ENCODE measurements around the gene SH3BP5L. TPM values are rescaled to one million over a fixed set of nuclear protein-coding genes. Genes with fewer than 3 reads are reported as not detected.
"Not testable (repeated sequence)": the region's sequence is repeated elsewhere in the genome, so short reads cannot be mapped to it uniquely, and the experiment has no call there.

The SH3BP5L gene
- total RNA-seq, 1 experiment from 2014 or later = 14.9 TPM

DNA sequence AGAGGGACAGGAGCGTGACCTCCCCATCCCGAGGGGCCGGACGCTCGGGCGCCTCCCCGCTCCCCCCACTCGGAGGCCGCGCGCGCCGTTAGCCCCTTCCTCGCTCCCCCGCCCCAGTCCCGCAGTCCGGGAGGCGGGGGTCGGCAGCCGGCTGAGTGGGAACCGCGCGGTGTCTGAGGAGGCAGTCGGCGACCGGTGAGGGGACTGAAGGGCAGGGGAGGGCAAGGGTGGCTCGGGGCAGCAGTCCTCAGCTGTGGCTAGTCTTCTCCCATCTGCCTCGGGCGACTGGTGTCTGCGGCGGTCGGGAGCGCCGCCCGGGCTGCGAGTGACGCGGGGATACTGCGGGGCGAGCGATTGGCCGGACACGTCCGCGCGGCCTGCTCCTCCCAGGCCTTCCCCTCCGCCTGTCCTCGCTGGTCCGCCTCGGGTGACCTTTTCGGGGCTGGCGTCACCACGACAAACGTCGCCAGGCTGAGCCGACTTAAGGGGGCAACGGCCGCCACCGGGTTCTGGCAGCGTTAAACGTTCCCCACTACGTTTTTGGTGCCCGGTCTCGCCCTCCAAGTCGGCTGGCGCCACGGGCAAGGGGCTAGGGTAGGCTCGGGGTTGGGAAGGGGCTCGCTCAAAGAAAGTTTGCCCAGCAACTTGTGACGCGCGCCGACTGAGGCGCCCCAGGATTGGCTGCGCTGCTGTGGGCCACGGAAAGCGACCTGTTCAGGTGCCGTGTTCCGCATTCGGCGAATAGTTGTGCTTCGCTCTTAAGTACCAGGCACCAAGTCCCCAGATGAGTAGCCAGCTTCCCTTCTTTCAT, 12.8 kb upstream of the SH3BP5L start:
- DNase-seq (ENCODE audit: low read depth, low spot score) = peak; percentile 85
- in situ Hi-C loops (cut with HindIII; ENCODE audit: low pct_unique_long_range_greater_than_20kb, low sequenced_read_pairs) = no loop called here

DNA sequence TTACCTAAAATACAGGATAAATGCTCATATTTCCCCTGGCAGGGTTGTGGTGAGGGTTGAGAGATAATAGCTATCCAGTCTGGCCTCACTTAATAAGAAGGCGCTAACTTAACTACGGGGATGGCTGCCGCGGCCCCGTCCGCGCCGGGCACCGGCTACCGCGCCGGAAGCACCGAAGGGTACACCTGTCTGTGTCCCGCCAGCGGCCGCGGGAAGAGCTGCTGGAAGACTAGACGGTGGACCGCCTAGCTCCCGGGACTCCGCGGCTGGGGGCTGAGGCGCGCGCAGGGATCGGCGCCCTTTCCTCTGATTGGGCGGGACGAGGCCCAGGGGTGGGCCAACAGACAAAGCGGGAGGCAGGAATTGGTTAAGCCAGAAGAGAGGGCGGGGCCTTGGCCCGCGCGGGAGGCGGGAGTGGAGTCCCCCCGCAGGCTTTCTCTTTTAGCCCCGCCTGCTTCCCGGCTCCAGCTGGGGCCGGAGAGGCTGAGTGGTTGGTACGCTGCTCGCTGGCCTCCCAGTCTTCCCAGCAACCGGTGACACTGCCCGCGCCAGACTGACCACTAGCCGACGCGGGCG, 12.2 kb upstream of the SH3BP5L start, which contains the start of gene ZNF672:
ZNF672 (plus strand) TSS at position 444 of the 576 bp plus-strand sequence. CDS start 9,051 bp downstream, outside the sequence.
- peak; percentile 98 for DNase-seq (ENCODE audit: low read depth, low spot score)
- in situ Hi-C loops (cut with HindIII; ENCODE audit: low pct_unique_long_range_greater_than_20kb, low sequenced_read_pairs) = no loop called here

DNA sequence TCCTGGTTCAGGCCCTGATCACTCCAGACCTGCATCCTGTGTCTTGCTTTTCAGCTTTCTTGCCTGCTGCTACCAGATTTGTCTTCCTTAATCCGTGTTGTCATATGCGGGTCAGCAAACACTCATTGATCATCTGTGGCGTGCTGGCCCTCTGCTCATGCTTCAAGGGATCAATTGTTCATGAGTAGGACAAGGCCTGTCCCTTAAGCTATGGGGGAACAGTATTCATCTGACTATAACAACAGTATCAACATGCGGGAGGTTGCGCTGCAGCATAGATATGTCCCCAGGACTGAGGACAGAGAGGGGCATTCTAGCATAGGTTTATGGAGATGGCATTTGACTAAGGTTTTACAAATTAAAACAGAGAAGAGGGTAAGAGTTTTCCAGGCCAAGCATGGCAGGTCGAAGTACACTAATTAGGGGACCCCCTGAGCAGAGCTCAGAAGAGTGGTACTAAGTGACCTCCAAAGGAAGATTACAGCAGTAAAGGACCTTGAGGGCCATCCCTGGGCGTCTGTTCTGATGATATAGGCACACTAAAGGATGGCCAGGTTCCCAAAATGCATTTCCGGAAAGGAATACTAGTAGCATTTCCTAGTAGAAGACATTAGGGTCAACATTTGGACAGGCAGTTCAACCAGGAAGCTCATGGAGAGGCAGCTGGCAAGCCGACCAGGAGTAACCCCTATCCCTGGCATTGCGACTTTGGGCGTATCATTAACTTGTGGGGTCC, 11.5 kb upstream of the SH3BP5L start:
- in situ Hi-C loops (cut with HindIII; ENCODE audit: low pct_unique_long_range_greater_than_20kb, low sequenced_read_pairs) = no loop called here
- no peak for DNase-seq (ENCODE audit: low read depth, low spot score)

DNA sequence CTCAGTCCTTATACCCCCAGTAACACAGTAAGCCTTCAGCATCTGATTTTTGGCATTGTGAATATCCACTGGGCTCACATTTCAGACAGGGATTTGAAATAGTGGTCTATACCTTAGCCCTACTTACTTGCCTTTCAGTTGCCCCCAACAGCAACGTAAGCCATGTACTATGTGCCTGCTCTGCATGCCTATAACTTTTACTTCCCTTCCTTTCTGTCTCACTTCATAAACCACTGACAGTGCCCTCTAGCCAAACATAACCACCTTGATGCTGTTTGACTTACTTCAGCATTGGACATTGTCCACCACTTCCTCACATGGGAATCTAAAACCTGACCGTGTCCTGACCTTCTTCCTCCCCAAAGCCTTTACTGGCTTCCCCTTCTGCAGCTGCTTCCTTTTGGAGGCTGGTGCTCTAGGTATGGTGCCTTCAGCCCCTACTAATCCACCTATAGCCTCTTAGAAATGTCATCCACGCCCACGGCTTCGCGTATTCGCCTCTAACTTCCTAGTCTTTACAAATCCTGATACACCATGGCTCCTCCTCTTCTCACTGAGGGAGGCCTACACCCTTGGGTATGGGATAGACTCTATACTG, 8.7 kb upstream of the SH3BP5L start:
- in situ Hi-C loops (cut with HindIII; ENCODE audit: low pct_unique_long_range_greater_than_20kb, low sequenced_read_pairs) = no loop called here
- DNase-seq (ENCODE audit: low read depth, low spot score) = no peak

DNA sequence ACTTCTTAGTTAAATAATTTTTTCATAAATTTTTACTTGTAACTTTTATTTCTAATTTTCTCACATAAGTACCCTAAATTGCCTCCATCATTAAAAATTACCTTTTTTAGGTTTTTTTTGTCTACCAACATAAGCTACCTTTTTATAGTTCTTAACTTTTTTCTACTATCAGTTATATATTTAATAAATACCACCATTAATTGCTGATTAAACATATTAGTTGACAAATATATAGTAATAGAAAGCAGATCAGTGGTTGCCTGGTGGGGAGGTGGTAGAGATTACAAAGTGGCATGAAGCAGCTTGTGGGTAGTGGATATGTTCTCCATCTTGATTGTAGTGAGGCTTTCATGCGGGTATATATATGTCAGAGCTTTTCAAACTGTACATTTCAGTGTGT, 6.1 kb upstream of the SH3BP5L start:
- in situ Hi-C loops (cut with HindIII; ENCODE audit: low pct_unique_long_range_greater_than_20kb, low sequenced_read_pairs) = no loop called here

DNA sequence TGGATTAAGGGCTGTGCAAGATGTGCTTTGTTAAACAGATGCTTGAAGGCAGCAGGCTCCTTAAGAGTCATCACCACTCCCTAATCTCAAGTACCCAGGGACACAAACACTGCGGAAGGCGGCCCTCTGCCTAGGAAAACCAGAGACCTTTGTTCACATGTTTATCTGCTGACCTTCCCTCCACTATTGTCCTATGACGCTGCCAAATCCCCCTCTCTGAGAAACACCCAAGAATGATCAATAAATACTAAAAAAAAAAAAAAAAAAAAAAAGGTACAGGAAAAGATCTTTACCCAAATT, 5.0 kb upstream of the SH3BP5L start:
- in situ Hi-C loops (cut with HindIII; ENCODE audit: low pct_unique_long_range_greater_than_20kb, low sequenced_read_pairs); DNase-seq (ENCODE audit: low read depth, low spot score): not testable (repeated sequence)

More for the DNA sequence above, 6.1 kb upstream of the SH3BP5L start:
- no peak for DNase-seq (ENCODE audit: low read depth, low spot score)

DNA sequence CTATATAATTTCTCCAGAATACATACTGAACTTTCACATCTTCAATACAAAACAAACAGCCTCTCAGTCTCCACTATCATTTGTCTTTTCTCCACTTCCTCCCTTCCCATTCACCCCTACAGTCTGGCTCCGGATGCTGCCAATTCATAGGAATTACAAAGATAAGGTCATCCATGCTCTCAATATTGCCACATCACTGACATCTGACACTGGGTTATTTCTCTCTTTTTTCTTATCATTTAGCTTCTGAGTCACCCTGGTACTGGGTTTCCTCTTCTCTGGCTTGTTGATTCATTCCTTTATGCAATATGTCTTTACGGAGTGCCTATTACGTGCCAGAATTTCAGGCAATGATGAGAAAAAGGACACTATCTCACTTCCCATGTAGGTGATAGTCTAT, 3.1 kb upstream of the SH3BP5L start:
- in situ Hi-C loops (cut with HindIII; ENCODE audit: low pct_unique_long_range_greater_than_20kb, low sequenced_read_pairs) = no loop called here
- peak; percentile 71 for DNase-seq (ENCODE audit: low read depth, low spot score)

DNA sequence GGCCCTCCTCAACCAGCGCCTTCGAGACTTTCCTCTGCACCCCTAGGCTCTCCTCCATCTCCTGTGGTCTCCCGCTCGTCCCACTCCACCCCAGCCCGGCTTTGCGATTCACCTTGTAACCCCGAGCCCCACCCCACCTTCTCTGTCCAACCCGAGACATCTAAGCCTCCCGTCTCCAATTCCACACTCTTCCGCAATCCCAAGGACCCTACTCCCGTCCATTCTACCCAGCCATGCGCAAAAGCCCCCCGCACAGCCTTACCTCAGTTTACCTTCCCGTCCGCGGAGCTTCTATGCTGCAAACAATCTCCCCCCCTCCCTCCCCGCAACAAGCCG, 174 bp downstream of the SH3BP5L start:
- in situ Hi-C loops (cut with HindIII; ENCODE audit: low pct_unique_long_range_greater_than_20kb, low sequenced_read_pairs) = no loop called here
- DNase-seq (ENCODE audit: low read depth, low spot score) = no peak

DNA sequence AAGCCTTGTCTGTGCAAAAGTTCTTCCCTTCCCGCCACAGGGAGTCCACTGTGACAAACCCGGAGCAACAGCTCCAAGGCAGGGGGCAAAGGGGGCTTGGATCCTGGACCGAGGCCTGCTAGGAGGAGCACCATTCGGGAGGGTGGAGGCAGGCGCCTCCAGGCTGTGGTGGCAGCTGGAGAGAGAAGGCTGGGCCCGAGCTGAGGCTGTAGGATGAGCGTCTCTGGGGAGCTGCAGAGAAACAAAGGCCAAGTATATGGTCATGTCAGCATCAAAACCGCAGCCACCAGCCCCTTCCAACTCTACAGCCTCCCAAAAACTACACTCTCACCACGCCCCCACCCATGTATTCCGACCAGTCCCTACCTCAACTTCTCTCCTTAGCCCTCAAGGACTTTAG, 579 bp downstream of the SH3BP5L start:
- in situ Hi-C loops (cut with HindIII; ENCODE audit: low pct_unique_long_range_greater_than_20kb, low sequenced_read_pairs) = no loop called here

DNA sequence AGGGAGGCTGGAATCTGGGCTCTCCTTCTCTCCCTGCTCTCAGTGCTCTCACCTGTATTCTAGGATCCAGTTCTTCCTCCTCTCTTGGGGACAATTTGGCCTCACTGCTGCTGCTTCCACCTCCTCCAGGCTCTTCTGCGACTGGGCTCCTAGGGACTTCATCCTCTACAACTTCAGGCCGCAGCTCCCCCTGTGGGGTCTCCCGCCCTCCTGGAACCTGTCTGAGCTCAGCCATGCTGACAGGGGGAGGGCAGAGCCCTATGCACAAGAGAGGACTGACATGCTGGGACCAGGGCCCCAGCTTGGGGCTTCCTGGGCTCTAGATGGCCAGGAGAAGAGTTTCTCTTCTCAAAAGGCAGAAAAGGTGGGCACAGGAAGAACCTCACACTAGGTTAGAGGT, 1.0 kb downstream of the SH3BP5L start:
- no peak for DNase-seq (ENCODE audit: low read depth, low spot score)
- in situ Hi-C loops (cut with HindIII; ENCODE audit: low pct_unique_long_range_greater_than_20kb, low sequenced_read_pairs) = no loop called here

More for the DNA sequence above, 579 bp downstream of the SH3BP5L start:
- peak; percentile 44 for DNase-seq (ENCODE audit: low read depth, low spot score)

DNA sequence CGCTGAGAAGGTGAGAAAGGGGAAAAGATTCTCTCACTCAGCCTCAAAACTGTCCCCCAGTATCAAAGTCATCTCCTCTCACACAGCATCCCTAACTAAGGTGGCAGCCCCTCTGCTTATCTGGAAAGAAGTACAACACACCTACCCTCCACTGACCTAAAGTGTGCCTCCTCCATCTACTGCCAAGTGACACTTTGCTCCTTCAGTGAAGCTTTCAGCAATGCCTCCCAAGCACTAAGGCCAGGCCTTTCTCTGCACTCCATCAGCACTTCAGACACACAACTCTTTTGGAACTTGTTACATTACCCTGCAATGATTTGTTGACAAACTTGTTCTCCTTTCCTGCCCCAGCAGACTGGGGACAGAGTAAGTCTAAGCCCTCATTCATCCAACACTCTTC, 1.4 kb downstream of the SH3BP5L start:
- in situ Hi-C loops (cut with HindIII; ENCODE audit: low pct_unique_long_range_greater_than_20kb, low sequenced_read_pairs) = no loop called here
- DNase-seq (ENCODE audit: low read depth, low spot score) = no peak

DNA sequence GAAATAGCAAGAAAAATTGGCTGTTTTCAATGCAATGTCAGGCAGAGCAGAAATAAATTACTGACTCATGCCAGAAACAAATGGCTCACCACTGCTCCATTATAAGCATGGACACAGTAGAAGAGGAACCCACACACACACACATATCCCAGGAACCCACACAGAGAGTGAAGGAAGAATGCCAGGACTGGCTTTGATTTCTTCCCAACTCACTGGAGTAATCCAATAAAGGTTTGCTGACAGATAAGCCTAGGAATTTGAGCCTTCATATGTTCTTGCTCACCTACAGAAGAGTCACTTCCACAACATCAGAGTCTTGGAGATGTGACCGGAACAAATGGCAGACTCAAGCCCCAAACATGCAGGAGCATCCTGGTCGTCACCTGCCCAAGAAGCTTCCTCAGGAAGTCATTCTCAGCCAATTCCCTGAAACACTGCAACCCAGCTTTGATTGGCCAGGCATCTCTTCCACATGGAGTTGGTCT, 2.2 kb downstream of the SH3BP5L start:
- in situ Hi-C loops (cut with HindIII; ENCODE audit: low pct_unique_long_range_greater_than_20kb, low sequenced_read_pairs) = no loop called here
- DNase-seq (ENCODE audit: low read depth, low spot score) = no peak

DNA sequence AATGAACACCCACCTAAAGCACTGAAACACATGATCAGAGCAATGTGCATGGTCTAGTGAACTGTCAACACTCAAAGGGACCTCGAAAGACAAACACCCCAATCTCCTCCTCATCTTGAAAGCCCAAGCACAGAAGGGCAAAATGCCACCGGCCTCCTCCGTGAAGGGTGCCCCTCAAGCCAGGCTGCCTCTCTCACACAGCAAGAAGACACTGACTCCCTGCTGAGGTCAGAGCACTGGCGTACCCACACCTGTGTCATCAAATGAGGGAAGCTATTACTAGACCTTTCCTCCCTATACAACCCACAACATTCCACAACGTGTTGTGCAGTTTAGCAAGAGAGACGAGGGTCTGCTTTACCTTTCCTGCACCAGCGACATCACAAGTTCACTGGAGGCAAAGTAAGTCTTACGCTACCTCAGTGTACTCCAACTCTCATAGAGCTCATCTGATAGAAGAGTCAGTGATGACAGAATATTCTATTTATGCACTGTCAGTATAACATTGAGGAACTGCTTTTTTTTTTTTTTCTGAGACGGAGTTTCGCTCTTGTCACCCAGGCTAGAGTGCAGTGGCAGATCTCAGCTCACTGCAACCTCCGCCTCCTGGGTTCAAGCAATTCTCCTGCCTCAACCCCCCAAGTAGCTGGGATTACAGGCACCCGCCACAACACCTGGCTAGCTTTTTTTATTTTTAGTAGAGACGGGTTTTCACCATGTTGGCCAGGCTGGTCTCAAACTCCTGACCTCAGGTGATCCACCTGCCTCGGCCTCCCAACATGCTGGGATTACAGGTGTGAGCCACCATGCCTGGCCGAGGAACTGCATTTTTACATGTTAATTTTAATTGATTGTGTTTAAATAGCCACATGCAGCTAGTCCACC, 3.3 kb downstream of the SH3BP5L start:
- DNase-seq (ENCODE audit: low read depth, low spot score) = no peak
- in situ Hi-C loops (cut with HindIII; ENCODE audit: low pct_unique_long_range_greater_than_20kb, low sequenced_read_pairs) = no loop called here

DNA sequence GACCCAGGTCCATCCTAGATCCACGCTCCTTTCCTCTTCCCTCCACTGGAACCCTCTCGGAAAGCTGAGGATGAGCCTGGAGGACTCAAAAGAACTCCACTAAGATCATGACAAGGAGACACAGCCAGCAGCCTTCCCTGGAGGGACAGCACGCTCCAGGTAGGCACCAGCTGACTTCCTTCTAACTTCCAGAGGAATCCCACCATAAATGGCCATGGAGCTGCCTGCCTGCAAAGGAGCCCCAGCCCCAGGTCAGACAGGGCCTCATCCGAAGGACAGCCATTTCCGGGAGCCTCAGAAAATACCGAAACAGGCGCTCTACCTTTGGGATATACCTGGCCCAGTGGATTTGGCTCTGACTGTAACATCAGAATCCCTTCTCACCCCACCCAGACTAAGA, 4.1 kb downstream of the SH3BP5L start:
- no peak for DNase-seq (ENCODE audit: low read depth, low spot score)
- in situ Hi-C loops (cut with HindIII; ENCODE audit: low pct_unique_long_range_greater_than_20kb, low sequenced_read_pairs) = no loop called here

DNA sequence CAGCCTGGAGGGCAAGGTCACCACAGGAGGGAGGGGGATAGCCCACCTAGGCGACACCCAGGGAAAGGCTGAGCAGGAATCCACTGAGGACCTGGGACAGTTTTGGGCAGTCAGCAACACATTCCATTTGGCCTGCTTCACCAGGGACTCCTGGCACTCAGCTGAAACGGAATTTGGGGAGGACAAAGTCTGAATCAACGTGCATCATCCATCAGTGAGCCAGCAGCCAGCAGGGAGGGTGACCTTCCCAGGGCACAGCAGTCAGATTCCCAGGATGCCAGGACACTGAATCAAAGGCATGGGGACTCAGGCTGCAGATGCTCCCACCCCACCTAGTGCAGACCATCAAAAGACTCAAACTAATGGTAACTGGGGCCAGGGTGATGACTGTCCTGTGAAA, 4.6 kb downstream of the SH3BP5L start:
- in situ Hi-C loops (cut with HindIII; ENCODE audit: low pct_unique_long_range_greater_than_20kb, low sequenced_read_pairs) = no loop called here
- no peak for DNase-seq (ENCODE audit: low read depth, low spot score)

DNA sequence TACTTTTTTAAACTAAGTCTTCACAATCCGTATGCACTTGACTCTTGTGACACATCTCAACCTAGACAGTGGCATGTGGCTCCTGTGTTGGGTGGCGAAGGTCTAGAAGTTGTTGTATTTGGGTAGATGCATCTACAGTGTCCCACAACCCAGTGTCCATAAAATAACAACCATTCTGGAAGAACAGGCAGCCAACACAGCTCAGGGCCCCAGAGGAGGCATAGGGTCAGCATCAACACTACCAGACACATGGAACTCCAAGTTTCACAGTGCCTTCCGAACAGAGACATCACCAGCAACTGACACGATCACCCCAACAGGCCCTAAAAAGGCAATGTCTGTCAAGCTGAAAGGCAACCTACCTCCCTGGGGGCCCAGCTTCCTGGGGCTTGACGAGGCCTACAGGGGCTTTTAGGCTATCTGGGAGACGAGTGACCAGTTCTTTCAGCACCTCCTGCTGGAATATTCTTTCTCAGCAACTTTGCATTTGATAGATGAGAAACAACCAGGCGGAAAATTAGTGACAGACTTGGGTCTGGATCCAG, 5.6 kb downstream of the SH3BP5L start:
- in situ Hi-C loops (cut with HindIII; ENCODE audit: low pct_unique_long_range_greater_than_20kb, low sequenced_read_pairs) = no loop called here
- DNase-seq (ENCODE audit: low read depth, low spot score) = no peak
